Islet precursor cell (in vitro differentiated cells): Measurements from ENCODE around the gene CIT.

Experiments used
- DNase-seq: peaks from one replicate; pipeline ENCODE4 v3.0.0-alpha.2; 2018

Gene CIT

GRCh38 chr12:119843100-119843499 lies 34.0 kb downstream of the CIT start:
- no peak for DNase-seq

- no peak for DNase-seq
Measured at GRCh38 chr12:119842380-119842779, 34.7 kb downstream of the CIT start.

GRCh38 chr12:119841433-119842210 lies 35.5 kb downstream of the CIT start:
- no peak for DNase-seq

GRCh38 chr12:119840582-119840981 lies 36.5 kb downstream of the CIT start:
- DNase-seq = no peak

GRCh38 chr12:119840168-119840567 lies 37.0 kb downstream of the CIT start:
- DNase-seq = no peak

GRCh38 chr12:119838826-119839600 lies 38.1 kb downstream of the CIT start:
- DNase-seq = no peak

- DNase-seq = no peak
Measured at GRCh38 chr12:119836781-119837180, 40.3 kb downstream of the CIT start.

GRCh38 chr12:119835068-119835467 lies 42.1 kb downstream of the CIT start:
- DNase-seq = peak; percentile 62

GRCh38 chr12:119829439-119829838 lies 47.7 kb downstream of the CIT start:
- DNase-seq = no peak

- no peak for DNase-seq
Measured at GRCh38 chr12:119828300-119828699, 48.8 kb downstream of the CIT start.

- DNase-seq = no peak
Measured at GRCh38 chr12:119827760-119828159, 49.4 kb downstream of the CIT start.

GRCh38 chr12:119826661-119827445 lies 50.3 kb downstream of the CIT start:
- DNase-seq = no peak

GRCh38 chr12:119825262-119825661 lies 51.9 kb downstream of the CIT start:
- no peak for DNase-seq

GRCh38 chr12:119822046-119822445 lies 55.1 kb downstream of the CIT start:
- no peak for DNase-seq

- no peak for DNase-seq
Measured at GRCh38 chr12:119819322-119819721, 57.8 kb downstream of the CIT start.

- no peak for DNase-seq
Measured at GRCh38 chr12:119817546-119818343, 59.4 kb downstream of the CIT start.

- no peak for DNase-seq
Measured at GRCh38 chr12:119809023-119809422, 68.1 kb downstream of the CIT start.

- no peak for DNase-seq
Measured at GRCh38 chr12:119808441-119808840, 68.7 kb downstream of the CIT start.

- no peak for DNase-seq
Measured at GRCh38 chr12:119807380-119807779, 69.7 kb downstream of the CIT start.

- peak; percentile 98 for DNase-seq
Measured at GRCh38 chr12:119804011-119804641, 73.0 kb downstream of the CIT start.

GRCh38 chr12:119803381-119803791 lies 73.7 kb downstream of the CIT start:
- DNase-seq = peak; percentile 80

- peak; percentile 64 for DNase-seq
Measured at GRCh38 chr12:119802472-119802871, 74.6 kb downstream of the CIT start.
